GM12872 (cell line): ENCODE results near the gene NELFB.

Experiments used
- TF ChIP-seq, protein P1 (sequence below): IDR thresholded peaks from 3 replicates; pipeline ENCODE4 v1.5.1; 2011; ENCODE audit warnings: low read depth, mild to moderate bottlenecking, low read length, moderate library complexity; ENCODE audit not compliant: insufficient read depth

NELFB gene

DNA sequence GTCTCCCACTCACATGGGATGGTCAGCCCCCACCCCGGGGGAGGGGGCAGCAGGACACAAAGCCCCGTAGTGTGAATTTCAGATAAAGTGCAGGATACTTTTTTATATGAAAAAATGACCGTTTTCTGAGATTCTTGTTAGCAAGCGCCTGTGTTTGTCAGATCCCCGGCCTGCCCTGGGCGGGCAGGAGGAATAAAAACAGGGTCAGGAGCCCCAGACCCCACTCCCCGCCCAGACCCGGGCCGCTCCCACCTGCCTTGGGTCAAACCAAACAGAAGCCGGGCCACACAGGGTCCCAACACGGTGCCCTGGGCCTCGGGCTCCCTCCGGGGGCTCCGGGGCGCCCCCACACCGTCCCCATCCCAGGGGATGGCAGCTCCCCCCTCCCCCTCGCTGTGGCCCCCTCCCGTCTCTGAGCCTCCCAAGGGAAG lies 60.5 kb downstream of the NELFB start:
- TF ChIP-seq, protein P1, sequence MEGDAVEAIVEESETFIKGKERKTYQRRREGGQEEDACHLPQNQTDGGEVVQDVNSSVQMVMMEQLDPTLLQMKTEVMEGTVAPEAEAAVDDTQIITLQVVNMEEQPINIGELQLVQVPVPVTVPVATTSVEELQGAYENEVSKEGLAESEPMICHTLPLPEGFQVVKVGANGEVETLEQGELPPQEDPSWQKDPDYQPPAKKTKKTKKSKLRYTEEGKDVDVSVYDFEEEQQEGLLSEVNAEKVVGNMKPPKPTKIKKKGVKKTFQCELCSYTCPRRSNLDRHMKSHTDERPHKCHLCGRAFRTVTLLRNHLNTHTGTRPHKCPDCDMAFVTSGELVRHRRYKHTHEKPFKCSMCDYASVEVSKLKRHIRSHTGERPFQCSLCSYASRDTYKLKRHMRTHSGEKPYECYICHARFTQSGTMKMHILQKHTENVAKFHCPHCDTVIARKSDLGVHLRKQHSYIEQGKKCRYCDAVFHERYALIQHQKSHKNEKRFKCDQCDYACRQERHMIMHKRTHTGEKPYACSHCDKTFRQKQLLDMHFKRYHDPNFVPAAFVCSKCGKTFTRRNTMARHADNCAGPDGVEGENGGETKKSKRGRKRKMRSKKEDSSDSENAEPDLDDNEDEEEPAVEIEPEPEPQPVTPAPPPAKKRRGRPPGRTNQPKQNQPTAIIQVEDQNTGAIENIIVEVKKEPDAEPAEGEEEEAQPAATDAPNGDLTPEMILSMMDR: no peak

DNA sequence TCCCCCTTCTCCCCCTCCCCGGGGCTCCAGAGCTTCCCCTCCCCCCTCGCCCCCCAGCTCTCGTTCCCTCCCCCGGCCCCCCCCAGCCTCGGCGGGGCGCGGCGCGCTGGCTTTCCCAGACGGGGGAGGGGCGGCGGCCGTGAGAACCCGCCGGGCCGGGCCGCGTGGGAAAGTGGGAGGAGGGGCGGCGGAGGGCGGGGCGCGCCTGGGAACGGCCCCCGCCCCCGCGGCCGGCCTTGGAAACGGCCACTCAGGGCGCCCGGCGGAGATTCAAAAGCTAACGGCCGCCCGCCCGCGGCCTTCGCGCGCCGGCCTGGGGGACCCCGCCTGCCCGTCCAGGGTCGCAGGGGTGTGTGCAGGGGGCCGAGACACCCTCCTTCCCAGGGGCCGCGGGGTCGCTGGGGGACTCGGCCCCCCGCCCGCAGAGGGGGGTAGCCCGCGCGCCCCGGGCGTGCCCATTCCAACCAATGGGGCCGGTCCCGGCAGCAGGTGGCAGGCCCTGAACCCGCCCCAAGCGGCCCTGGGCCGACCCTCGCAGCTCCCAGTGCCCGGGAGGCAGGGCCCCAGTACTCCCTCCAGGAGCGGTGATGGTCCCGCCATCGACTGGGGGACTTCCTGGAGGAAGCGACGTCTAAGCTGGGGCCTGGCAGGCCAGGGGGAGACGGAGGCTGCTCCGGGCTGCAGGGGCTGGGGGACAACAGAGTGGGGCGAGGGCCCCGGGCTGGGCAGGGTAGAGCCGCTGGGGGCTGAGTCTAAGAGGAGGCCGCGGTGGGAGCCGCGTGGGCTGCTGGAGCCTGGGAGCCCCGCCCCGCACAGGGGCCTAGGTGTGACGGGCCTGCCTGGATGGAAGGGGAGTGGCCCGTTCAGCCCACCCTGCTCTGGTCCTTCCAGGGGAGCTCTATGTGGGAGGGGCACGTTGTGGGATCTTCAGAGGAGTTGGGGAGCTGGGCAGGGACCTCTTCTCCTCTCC lies 61.2 kb downstream of the NELFB start:
- TF ChIP-seq, protein P1: no peak

DNA sequence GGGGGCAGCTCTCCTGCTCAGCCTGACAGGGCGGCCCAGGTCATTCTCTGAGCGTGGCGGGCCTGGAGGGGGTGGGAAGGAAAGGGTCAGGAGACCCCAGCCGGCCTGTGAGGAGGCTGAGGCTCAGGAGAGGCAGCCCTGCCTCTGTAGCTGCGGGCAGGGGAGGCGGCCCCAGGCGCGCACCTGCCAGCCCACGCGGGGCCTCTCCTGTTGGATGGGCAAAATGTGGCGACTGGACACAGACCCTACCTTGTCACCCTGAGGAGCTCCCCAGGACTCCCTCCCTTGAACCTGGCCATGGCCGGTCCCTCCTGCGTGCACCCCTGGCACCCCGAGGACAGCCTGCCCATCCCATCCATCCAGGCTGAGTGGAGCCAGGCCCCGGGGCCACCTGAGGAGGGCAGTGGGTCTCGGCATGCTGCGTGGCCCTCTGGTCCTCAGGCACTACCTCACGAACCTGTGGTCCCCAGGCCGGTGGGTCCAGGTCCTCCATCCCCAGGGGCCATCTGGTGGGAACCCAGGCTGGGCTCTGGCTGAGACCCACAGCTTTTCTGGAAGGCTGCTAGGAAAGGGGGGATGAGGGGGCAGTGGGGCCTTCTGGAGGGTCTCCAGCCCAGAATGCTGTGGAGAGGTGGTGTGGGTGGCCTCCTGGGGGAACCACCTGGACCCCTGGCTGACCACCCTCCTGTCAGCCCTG lies 62.0 kb downstream of the NELFB start:
- TF ChIP-seq, protein P1: no peak

DNA sequence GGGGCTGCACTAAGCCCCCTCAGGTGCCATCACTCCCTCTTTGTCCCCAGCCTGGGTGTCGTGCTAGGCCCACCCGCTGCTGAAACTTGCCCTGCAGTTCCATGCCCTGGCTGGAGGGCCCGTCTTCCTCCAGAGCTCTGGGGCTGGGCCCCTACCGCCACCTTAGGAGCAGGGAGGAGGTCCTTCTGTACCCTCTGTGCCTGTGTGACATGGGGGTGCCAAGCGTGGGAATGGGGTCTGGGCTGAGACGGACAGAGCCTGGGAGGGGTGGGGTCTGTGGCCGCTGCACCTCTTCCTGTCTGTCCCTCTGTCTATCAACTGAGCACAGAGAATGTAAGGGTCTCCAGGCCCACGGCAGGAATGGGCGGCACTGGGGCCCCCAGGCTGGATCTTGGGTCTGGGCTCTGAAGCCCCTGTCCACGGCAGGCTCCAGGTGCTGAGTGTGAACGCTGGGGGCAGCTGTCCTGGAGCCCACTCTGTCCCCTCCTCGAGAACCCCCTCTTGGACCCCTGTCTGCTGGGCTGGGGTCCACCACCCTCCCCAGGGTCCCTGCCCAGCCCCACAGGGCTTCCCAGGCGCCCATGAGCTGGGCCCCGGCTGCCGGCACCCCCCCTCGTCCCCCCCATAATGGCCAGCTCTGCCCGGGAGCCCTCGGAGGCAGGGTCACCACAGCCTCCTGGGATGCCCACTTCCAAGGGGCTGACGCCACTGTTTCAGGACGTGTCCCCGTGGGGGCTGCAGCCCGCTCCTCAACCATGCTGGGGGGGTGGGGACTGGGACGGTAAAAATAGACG lies 62.8 kb downstream of the NELFB start:
- TF ChIP-seq, protein P1: no peak

DNA sequence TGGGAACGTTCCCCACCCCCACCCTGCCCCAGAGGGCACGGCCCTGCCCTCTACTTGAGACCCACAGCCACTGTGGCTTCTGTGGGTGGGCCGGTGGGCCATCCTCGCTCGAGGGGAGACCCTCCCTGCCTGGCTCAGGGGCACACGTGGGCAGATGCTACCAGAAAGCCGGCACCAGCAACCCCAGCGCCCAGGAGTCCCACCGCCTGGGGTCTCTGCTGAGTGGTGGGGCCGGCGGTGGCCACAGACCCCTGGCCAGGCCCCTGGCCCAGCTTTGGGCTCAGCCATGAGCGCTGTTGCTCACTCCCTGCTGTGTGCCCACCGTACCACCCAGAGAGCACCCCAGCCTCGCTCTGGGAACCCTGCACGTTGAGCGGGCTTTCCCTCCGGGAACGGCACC lies 63.5 kb downstream of the NELFB start:
- TF ChIP-seq, protein P1: no peak

DNA sequence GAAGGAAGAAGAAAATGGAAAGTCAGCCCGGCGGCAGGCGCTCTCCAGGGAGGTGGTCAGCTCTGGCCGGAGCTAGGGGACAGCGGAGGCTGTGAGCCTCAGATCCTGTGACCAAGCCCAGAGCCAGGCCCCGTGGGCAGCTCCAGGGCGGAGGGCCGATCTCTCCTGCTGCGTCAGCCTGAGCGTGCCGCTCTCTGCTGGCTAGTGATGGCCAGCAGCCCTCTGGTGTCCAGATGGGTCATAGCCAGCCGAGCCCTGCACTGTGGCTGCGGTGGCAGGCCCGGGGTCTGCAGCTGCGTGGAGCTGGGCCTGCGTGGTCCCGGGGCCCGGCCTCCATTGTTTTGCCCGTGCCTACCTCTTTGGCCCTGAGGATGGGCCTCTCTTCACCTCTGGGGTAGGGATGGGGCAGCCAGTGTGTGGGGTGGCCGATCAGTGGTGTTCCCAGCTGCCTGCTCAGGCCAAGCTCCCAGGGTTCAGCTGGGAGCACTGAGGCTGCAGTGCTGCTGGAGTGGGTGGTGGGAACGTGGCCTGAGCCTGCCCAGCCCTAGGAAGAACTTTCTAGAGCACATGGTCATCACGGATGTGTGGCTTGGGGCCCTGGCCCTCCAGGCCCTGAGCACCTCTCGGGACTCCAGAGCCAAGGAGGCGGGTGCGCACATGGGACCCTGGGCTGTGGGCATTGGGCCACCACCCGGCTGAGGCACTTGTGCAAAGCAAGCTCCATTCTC lies 64.0 kb downstream of the NELFB start:
- TF ChIP-seq, protein P1: no peak
